HG02938 (cell line): ENCODE measurements around the gene ECHDC1.
A peak's percentile ranks its signal among the peaks of the same experiment; 100 is the strongest.
"Not testable (repeated sequence)": the region's sequence is repeated elsewhere in the genome, so short reads cannot be mapped to it uniquely, and the experiment has no call there.

Experiments
- ATAC-seq: cut with Tn5 transposase; IDR thresholded peaks from one replicate; pipeline ENCODE4 v1.9.1; 2021; ENCODE audit warnings: mild to moderate bottlenecking, moderate library complexity; ENCODE audit not compliant: unreplicated experiment

The ECHDC1 gene

GRCh38 chr6:127342296-127342945, 988 bp downstream of the ECHDC1 start:
- no peak for ATAC-seq

GRCh38 chr6:127341471-127342202, 1.8 kb downstream of the ECHDC1 start:
- ATAC-seq: peak; percentile 49

GRCh38 chr6:127340171-127340570, 3.2 kb downstream of the ECHDC1 start:
- ATAC-seq: no peak

- no peak for ATAC-seq
Measured at GRCh38 chr6:127338936-127339335, 4.5 kb downstream of the ECHDC1 start.

- no peak for ATAC-seq
Measured at GRCh38 chr6:127332383-127332961, 10.9 kb downstream of the ECHDC1 start.

GRCh38 chr6:127331256-127331655, 12.2 kb downstream of the ECHDC1 start:
- not testable (repeated sequence) for ATAC-seq

GRCh38 chr6:127328043-127328609, 15.3 kb downstream of the ECHDC1 start:
- no peak for ATAC-seq

GRCh38 chr6:127319686-127320085, 23.7 kb downstream of the ECHDC1 start:
- ATAC-seq: no peak

- ATAC-seq: no peak
Measured at GRCh38 chr6:127317388-127318128, 25.9 kb downstream of the ECHDC1 start.

- no peak for ATAC-seq
Measured at GRCh38 chr6:127305741-127306140, 37.7 kb downstream of the ECHDC1 start.

GRCh38 chr6:127303917-127304316, 39.5 kb downstream of the ECHDC1 start:
- ATAC-seq: no peak

GRCh38 chr6:127302728-127303660, 40.4 kb downstream of the ECHDC1 start:
- peak; percentile 94 for ATAC-seq

GRCh38 chr6:127301199-127301700, 42.2 kb downstream of the ECHDC1 start:
- no peak for ATAC-seq

- ATAC-seq: no peak
Measured at GRCh38 chr6:127300411-127300810, 43.0 kb downstream of the ECHDC1 start.

- no peak for ATAC-seq
Measured at GRCh38 chr6:127299522-127300240, 43.7 kb downstream of the ECHDC1 start.

- ATAC-seq: no peak
Measured at GRCh38 chr6:127298475-127298874, 44.9 kb downstream of the ECHDC1 start.

GRCh38 chr6:127297502-127298070, 45.8 kb downstream of the ECHDC1 start:
- ATAC-seq: no peak

GRCh38 chr6:127291495-127291894, 51.9 kb downstream of the ECHDC1 start:
- ATAC-seq: peak; percentile 88
